Measurements from ENCODE around the gene ESPNL.

DNA sequence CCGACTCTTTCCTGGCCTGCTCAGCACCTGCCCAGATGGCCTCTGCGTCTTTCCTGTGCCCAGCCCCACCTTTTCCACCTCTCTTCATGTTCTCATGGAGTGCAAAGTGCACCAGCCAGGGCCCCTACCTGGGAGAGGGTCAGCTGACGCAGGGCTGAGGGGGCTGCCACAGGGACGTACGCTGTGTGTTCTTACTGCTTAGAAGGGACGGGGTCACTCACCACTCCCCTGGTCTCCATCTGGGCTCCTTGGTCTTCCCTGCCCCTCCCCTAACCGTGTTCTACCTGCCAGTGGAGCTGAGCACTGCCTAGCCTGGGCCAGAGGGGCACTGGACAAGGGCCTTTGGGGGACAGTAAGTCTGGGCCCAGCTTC lies 67.2 kb downstream of the ESPNL start:
- TF ChIP-seq, protein P1, sequence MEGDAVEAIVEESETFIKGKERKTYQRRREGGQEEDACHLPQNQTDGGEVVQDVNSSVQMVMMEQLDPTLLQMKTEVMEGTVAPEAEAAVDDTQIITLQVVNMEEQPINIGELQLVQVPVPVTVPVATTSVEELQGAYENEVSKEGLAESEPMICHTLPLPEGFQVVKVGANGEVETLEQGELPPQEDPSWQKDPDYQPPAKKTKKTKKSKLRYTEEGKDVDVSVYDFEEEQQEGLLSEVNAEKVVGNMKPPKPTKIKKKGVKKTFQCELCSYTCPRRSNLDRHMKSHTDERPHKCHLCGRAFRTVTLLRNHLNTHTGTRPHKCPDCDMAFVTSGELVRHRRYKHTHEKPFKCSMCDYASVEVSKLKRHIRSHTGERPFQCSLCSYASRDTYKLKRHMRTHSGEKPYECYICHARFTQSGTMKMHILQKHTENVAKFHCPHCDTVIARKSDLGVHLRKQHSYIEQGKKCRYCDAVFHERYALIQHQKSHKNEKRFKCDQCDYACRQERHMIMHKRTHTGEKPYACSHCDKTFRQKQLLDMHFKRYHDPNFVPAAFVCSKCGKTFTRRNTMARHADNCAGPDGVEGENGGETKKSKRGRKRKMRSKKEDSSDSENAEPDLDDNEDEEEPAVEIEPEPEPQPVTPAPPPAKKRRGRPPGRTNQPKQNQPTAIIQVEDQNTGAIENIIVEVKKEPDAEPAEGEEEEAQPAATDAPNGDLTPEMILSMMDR (IDR thresholded peaks at IDR 0.05 in 8 of 11, conservative IDR thresholded peaks at IDR 0.05 in 3 of 11) = no peak
- TF ChIP-seq POLR2A (IDR thresholded peaks at IDR 0.05) = no peak

Measured in spleen (tissue), 7 donors.